GM20000 (cell line): ENCODE results near the gene PLAGL2.
"Not testable (repeated sequence)": the region's sequence is repeated elsewhere in the genome, so short reads cannot be mapped to it uniquely, and the experiment has no call there.

Source experiments
- DNase-seq: peaks from one replicate; pipeline ENCODE4 v3.0.0; 2012; ENCODE audit warnings: low spot score
- TF ChIP-seq, protein P1 (sequence below): IDR thresholded peaks from 2 replicates; pipeline ENCODE4 v1.5.1; 2012; ENCODE audit warnings: mild to moderate bottlenecking, control low read depth; ENCODE audit errors: extremely low read depth, missing control alignments

PLAGL2 gene

DNA sequence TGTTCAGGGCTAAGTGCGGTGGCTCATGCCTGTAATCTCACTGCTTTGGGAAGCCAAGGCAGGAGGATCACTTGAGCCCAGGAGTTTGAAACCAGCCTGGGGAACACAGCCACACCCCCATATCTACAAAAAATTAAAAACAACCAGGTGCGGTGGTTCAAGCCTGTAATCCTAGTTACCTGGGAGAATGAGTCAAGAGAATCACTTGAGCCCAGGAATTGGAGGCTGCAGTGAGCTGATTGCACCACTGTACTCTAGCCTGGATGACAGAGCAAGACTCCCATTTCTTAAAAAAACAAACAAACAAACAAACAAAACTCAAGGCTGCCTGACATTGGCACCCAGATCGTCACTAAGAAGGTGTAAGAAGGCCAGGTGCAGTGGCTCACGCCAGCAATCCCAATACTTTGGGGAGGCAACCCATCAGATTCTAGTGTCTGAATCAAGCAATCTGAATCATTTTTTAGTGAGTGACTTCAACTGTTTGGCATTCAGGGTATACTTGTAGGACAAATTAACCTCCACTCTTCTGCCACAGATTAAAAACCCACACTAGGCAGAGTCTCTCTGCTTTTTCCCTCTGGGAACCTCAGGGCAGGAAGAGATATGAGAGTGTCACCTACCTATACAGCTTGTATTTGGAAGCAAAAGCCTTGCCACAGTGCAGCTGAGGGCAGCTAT lies 6.1 kb downstream of the PLAGL2 start:
- TF ChIP-seq, protein P1, sequence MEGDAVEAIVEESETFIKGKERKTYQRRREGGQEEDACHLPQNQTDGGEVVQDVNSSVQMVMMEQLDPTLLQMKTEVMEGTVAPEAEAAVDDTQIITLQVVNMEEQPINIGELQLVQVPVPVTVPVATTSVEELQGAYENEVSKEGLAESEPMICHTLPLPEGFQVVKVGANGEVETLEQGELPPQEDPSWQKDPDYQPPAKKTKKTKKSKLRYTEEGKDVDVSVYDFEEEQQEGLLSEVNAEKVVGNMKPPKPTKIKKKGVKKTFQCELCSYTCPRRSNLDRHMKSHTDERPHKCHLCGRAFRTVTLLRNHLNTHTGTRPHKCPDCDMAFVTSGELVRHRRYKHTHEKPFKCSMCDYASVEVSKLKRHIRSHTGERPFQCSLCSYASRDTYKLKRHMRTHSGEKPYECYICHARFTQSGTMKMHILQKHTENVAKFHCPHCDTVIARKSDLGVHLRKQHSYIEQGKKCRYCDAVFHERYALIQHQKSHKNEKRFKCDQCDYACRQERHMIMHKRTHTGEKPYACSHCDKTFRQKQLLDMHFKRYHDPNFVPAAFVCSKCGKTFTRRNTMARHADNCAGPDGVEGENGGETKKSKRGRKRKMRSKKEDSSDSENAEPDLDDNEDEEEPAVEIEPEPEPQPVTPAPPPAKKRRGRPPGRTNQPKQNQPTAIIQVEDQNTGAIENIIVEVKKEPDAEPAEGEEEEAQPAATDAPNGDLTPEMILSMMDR = no peak
- DNase-seq = no peak

DNA sequence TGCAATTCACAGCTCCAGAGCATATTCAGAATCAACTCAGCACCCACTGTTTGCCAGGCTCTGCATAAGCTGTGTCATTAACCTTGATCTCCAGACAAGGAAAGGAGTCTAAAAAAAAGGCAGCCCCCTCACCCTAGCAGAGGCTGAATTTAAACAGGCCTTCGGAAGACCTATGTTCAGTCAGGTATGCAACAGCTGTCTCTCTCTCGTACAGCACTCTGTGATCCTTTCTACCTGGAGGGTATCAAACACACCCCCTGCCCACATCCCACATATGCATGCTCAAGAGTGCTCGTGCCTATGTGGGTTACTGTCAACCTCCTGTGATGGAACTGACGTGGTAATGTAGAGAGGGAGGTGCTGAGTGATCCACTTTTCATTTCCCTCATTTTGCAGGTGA lies 8.5 kb downstream of the PLAGL2 start:
- DNase-seq = no peak
- TF ChIP-seq, protein P1 = no peak

DNA sequence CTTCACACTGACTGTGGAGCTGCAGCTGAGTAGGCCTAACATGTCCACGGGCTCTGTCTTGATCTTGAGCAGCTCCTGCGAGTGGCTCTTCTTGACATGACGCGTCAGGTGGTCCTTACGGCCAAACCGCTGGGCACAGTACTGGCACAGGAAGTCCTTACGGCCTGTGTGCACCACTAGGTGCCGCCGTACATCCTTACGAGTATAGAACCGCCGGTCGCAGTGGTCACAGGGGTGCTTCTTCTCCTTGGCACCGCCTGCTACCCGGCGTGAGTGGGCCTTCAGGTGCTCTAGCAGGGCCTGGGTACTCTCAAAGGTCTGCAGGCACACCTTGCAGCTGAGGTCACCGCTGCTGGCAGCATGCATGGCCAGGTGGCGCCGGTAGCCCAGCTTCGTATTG lies 10.4 kb downstream of the PLAGL2 start:
- not testable (repeated sequence) for DNase-seq

DNA sequence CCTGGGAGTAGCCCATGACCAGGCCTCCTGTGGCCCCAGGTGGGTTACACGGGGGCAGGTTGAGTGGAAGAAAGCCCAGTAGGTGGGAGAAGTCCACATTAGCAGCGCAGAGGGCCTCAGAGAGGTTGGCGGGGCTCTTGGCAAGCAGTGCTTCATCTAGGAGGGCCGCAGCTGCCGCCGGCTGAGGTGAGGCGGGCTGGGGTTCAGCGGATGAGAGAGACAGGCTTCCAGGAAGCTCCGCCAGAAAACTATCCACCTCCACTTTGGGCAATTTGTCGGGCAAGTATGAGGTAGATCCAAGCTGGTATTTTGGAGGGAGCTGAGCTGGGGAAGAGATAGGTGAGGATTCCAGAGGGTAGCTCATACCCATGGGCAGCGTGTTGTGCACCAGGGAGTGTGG lies 10.9 kb downstream of the PLAGL2 start:
- not testable (repeated sequence) for DNase-seq

DNA sequence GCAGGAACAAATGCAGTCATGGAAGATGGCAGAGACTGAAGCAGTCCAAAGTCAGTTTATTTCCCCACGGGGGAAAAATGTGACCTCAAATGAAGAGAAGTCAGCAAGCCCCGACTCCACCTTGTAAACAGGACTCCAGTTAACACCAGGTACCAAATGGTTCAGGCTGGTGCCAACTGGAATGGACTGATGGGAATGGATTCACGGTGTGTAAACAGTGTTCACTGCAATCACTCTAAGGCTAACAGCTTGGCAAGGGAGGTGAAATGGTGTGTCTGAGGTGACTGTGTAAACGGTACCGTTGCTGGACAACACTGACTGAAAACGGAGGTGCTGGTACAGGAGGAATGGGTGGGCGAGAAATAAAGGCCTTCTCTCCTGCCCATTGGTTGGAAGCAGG lies 12.0 kb downstream of the PLAGL2 start:
- TF ChIP-seq, protein P1 = no peak
- no peak for DNase-seq

DNA sequence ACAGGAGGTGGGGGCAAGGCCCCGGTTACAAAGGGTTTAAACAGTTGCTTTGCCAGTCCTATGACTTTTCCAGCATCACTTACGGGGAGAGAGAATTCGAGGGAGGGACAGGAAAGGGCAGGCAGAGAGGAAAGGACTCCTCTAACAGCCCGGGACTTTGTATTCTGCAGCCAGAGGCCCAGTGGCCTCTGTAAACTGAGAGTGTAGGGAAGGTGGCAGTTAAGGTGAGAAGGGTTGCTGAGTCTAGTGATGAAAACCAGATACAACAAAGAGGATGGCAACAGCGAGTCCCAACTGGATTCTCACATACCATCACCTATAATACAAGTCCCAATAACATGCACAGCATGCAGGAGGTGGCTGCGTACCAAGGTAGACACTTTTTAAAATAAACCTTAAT lies 13.5 kb downstream of the PLAGL2 start:
- DNase-seq = no peak
- TF ChIP-seq, protein P1 = no peak

DNA sequence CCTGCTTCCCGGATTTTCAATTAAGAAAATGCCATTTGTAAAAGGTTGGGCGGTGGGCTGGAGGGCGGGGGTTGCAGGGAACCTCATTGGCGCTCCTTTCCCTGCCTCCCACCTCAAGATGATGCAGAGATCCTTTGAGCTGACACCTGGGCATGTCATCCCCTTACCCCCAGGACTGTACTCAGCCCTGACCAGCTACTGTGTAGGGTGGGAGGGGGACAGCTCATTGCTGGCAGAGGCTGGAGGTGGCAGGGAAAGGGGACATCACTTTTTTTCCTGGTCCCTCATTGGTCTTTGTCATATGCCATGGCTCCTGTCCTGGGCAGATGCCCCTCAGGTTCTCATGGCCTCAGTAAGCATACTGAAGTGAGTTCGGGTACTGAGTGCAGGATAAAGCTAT lies 14.2 kb downstream of the PLAGL2 start:
- not testable (repeated sequence) for DNase-seq

DNA sequence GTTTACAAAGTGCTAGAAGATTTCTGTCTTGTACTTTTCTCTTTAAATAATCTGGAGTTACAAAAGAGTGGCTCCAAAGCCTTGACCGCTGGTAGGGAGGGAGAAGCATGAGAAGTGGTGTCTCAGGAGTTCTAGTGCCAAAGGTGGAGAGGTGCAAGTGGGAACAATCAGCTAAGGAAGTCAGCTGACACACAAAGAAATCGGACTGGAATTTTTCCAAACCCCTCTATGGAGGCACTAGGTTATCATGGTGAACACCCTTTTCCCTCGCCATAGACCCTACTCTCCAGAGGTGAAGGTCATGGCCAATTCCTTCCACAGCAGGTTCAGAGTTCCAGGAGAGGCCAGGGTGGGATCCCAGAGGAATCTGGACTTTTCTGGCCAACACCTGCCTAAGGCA lies 14.8 kb downstream of the PLAGL2 start:
- TF ChIP-seq, protein P1 = no peak
- no peak for DNase-seq

DNA sequence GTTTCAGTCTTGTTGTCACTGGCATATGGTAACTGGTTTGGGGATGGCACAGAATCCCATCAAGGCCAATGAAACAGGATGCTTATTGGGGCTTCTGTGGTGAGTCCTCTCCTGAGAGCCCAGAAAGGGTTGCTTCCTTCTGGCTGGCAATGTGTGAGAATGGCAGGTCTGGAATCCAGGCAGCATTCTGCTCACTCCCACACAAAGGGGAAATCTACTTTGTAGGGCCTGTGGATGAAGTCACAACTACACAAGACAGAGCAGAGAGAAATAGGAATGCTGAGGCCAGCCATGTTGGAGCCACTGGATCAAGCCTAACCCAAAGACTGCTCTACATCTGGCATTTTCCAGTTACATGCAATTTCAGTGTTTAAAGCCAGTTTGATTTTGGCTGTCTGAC lies 15.7 kb downstream of the PLAGL2 start:
- TF ChIP-seq, protein P1 = no peak
- DNase-seq = no peak
